Fibroblast of pulmonary artery (primary cell): ENCODE results near the gene TPPP3.

Experiments used
- DNase-seq: peaks from one replicate; pipeline ENCODE4 v3.0.0-alpha.2; 2010; ENCODE audit warnings: low read depth
- H3K4me3 ChIP-seq: replicated peaks from 2 replicates; pipeline ENCODE4 v1.5.1; 2011; ENCODE audit warnings: low read depth, mild to moderate bottlenecking, control low read depth, low read length, moderate library complexity
- TF ChIP-seq, protein P1 (sequence below): IDR thresholded peaks from 2 replicates; pipeline ENCODE4 v1.5.1; 2011; ENCODE audit warnings: mild to moderate bottlenecking, control low read depth, low read length, inconsistent platforms; ENCODE audit errors: missing control alignments

TPPP3 gene

GRCh38 chr16:67389911-67390815 is 3.1 kb downstream of the TPPP3 start:
- no peak for DNase-seq
- no peak overlapping the region for H3K4me3 ChIP-seq
- TF ChIP-seq, protein P1, sequence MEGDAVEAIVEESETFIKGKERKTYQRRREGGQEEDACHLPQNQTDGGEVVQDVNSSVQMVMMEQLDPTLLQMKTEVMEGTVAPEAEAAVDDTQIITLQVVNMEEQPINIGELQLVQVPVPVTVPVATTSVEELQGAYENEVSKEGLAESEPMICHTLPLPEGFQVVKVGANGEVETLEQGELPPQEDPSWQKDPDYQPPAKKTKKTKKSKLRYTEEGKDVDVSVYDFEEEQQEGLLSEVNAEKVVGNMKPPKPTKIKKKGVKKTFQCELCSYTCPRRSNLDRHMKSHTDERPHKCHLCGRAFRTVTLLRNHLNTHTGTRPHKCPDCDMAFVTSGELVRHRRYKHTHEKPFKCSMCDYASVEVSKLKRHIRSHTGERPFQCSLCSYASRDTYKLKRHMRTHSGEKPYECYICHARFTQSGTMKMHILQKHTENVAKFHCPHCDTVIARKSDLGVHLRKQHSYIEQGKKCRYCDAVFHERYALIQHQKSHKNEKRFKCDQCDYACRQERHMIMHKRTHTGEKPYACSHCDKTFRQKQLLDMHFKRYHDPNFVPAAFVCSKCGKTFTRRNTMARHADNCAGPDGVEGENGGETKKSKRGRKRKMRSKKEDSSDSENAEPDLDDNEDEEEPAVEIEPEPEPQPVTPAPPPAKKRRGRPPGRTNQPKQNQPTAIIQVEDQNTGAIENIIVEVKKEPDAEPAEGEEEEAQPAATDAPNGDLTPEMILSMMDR: no peak

- H3K4me3 ChIP-seq: no peak overlapping the region
- TF ChIP-seq, protein P1: no peak
- DNase-seq: no peak
These were observed 4.7 kb downstream of the TPPP3 start for GRCh38 chr16:67388591-67388990.

DNA sequence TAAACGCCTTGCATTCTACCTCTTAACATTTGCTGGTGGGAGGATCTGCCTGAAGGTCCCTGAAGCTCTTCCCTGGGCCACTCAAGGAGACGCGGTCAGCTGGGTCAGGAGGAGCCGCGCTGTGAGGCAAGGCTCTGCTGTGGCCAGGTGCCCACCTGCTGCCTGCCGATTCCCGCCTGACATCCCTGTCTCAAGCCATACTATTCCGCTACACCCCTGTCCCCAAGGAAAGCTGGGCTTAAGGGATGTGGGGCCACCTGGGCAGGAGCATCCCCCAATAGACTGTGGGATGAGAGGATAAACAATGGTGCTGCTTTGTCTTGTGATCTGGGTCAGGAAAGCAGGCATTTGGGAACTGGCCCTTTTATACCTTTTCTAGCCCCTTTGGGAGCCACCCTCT is 5.1 kb downstream of the TPPP3 start:
- DNase-seq: no peak
- H3K4me3 ChIP-seq: no peak overlapping the region
- TF ChIP-seq, protein P1: no peak

DNA sequence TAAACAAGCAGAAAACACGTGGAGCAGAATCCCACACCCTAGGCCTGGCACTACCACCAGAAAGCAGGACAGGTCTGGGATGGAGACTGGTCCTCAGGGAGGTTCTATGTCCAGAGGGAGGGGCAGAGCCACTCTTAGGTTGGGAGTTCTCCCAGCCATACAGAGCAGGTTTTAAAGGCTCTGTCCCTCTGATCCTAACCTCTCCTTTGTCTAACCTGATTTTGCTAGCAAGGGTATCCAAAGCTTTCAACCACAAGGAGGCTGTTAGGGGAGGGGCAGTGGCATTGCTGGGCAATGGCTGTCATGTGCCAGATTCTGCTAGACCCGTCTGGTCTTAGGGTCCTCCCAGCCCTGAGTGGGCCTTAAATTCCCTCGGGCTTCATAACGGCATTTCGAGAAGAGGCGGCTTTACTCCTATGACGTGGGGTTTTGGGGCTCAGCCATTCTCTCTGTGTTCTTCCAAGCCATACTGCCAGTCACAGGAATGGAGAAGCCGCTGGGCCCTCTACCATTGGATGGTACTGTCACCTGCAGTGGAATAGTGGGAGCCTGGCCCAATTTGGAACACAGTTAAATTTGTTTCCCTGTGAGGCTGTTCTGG is 5.7 kb downstream of the TPPP3 start:
- no peak overlapping the region for H3K4me3 ChIP-seq
- DNase-seq: no peak
- TF ChIP-seq, protein P1: no peak

DNA sequence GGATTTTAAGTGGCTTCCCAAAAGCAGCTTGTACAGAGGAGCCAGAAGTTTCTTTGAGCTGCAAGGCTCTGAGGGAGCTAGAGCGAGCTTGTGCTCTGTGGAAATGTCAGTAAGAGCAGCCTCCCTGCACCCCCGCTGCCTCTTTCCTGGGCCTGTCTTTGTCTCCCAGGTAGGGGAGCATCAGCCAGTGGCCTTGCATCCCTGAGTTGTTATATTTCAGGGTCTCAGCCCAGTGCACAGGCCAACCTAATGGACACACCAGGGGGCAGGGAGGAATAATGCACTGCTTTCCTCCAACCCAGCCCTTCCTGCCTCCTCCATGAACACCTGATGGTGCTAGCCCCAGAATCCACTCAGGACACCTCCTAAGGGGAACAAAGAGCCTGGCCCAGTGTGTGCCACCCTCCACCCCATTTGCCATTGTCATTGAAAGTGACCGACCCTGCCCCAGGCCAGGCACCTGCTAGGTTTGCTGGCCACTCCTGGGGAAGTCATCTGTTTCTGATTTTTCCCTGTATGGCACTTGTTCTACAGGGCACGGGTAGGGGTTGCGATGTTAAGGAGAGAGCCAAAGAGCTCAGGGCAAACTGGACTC is 6.3 kb downstream of the TPPP3 start:
- no peak for DNase-seq
- TF ChIP-seq, protein P1: no peak
- H3K4me3 ChIP-seq: no peak overlapping the region

DNA sequence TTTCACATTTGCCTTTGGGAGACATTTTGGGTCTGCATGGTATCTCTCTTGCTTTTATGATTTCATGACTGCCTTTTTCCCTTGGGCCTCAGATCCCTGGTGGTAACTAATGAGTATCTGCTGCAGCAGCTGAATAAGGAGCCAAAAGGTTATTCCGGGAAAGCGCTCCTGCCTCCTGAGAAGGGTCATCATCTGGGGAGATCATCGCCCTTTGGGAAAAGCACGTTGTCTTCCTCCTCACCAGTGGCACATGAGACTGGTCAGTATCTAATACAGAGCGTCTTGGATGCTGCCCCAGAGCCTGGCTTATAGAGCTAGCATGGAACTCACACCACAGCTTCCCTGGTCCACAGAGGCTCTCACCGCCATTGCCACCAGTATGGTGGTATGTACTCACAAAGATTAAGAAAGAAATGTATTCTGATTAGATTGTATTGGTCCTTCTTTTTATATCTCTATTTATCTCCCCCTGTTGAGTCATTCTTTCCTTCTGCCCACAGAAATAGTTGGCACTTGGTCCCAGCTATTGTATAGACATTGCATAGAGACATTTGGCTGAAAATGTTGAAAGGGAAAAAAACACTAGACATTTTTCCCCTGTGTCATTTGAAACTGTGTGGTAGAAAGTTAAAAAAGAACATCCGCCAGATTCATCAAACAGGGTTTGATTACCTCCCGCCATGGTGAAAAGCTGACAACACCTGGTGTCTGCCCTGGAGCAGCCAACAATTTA is 8.4 kb downstream of the TPPP3 start:
- TF ChIP-seq, protein P1: no peak
- peak; percentile 66 for DNase-seq
- no peak overlapping the region for H3K4me3 ChIP-seq
